Kidney (tissue), 14 donors: ENCODE results near the gene GRID1. TPM values are rescaled to one million over a fixed set of nuclear protein-coding genes. Genes with fewer than 3 reads are reported as not detected.

Source experiments
- DNase-seq, 5 donors: peaks; one replicate each; pipeline ENCODE4 v3.0.0-alpha.2; 2013 to 2020
- FAIRE-seq: peaks from 2 replicates; lab custom pipeline; 2012; peaks lifted over from hg19 to GRCh38; lab: Jason Lieb, UNC
- H3K27ac ChIP-seq, 2 donors: one replicate each; pipeline ENCODE4 v1.7.0; 2013; ENCODE audit warnings: low read depth in 2 of 2, low read length in 2 of 2, inconsistent platforms in 1 of 2
- H3K27me3 ChIP-seq: one replicate; pipeline ENCODE4 v1.7.1; 2013; ENCODE audit warnings: low read length, inconsistent platforms; ENCODE audit not compliant: control insufficient read depth, insufficient read depth
- H3K36me3 ChIP-seq, 3 donors: one replicate each; pipeline versions ENCODE4 v1.7.0 to v1.7.1; 2013; ENCODE audit warnings: low read length in 3 of 3, control low read depth in 1 of 3, inconsistent platforms in 1 of 3; ENCODE audit not compliant: insufficient read depth in 3 of 3, control insufficient read depth in 2 of 3
- H3K4me1 ChIP-seq, 3 donors: one replicate each; pipeline versions ENCODE4 v1.7.0 to v1.7.1; 2013; ENCODE audit warnings: low read length in 3 of 3, inconsistent platforms in 1 of 3, low read depth in 1 of 3; ENCODE audit not compliant: control insufficient read depth in 2 of 3, insufficient read depth in 2 of 3
- H3K4me3 ChIP-seq, 3 donors: one replicate each; pipeline versions ENCODE4 v1.7.0 to v1.8.1; 2013; ENCODE audit warnings: low read length in 3 of 3, control low read depth in 1 of 3, inconsistent platforms in 1 of 3
- H3K9ac ChIP-seq, 3 donors: one replicate each; pipeline versions ENCODE4 v1.7.0 to v1.7.1; 2013; ENCODE audit warnings: low read length in 3 of 3, control low read depth in 1 of 3, inconsistent platforms in 1 of 3
- H3K9me3 ChIP-seq, 3 donors: one replicate each; pipeline versions ENCODE4 v1.7.0 to v1.7.1; 2013; ENCODE audit warnings: low read length in 3 of 3, control low read depth in 1 of 3, inconsistent platforms in 1 of 3; ENCODE audit not compliant: control insufficient read depth in 2 of 3, insufficient read depth in 1 of 3
- CTCF ChIP-seq: IDR thresholded peaks from 3 replicates; pipeline ENCODE4 v1.5.1; 2012; ENCODE audit warnings: mild to moderate bottlenecking, moderate library complexity, borderline replicate concordance; ENCODE audit not compliant: insufficient read depth; ENCODE audit errors: extremely low read depth
- intact Hi-C: fragments of 100-400 bp; cut with DNase I; formaldehyde crosslinking; loops from one replicate; pipeline ENCODE4 v1.11.1; 2022
- polyA plus RNA-seq: library from polyadenylated mRNA; stranded (reverse); fragments of 350-450 nt; fragmentation: Illumina TruSeq; extraction: RNeasy Lipid Tissue Mini Kit (QIAGEN cat#74804); gene quantifications from one replicate; pipeline ENCODE4 v1.2.3, GENCODE V29; 2014; ENCODE audit warnings: low read depth, low replicate concordance; ENCODE audit not compliant: insufficient read depth
- total RNA-seq: library from RNA; stranded (reverse); fragmentation: NEBNext Ultra II Directional; extraction: Animal tissue kit (Norgen Biotek cat#: 25700); gene quantifications from one replicate; pipeline ENCODE4 v1.2.1, GENCODE V29; 2021
- donor health status: control.
- donor health status: control.
- donor health status: control.
- donor health status: control.
- donor health status: control.
- donor health status: DM: yes; HTN: yes; CAD: no.
- donor health status: Normal renal cell carcinoma (clear cell type).

Gene GRID1
- total and polyA plus RNA-seq, 2 donors from 2014 or later, result 0.37 to 1.4 TPM

GRCh38 chr10:86325158-86325557, 41.4 kb downstream of the GRID1 start:
- FAIRE-seq, result no peak
- no peaks in the 10 kb centered on the region for H3K36me3 ChIP-seq
- no peak overlapping the region for H3K4me3 ChIP-seq
- DNase-seq, result no peak
- H3K27ac ChIP-seq, result no peak overlapping the region
- no peaks in the 10 kb centered on the region for H3K27me3 ChIP-seq
- H3K9ac ChIP-seq, result no peak overlapping the region
- no peaks in the 10 kb centered on the region for H3K9me3 ChIP-seq
- TF ChIP-seq CTCF, result no peak
- H3K4me1 ChIP-seq, result no peaks in the 10 kb centered on the region
- intact Hi-C loops, result no loop called here

GRCh38 chr10:86321568-86321967, 45.0 kb downstream of the GRID1 start:
- FAIRE-seq (no peak), DNase-seq (no peak)
- intact Hi-C loops, result no loop called here
- Histone ChIP-seq H3K27me3 (no peaks in the 10 kb centered on the region), H3K9ac (no peak overlapping the region), H3K36me3 (no peaks in the 10 kb centered on the region), H3K9me3 (no peaks in the 10 kb centered on the region), H3K4me1 (no peaks in the 10 kb centered on the region), H3K27ac (no peak overlapping the region), H3K4me3 (no peak overlapping the region)
- no peak for TF ChIP-seq CTCF

GRCh38 chr10:86319676-86320075, 46.9 kb downstream of the GRID1 start:
- FAIRE-seq (no peak), DNase-seq (peak in 1 of 5 donors; percentile 21)
- Histone ChIP-seq H3K27me3 (no peaks in the 10 kb centered on the region), H3K9me3 (no peaks in the 10 kb centered on the region), H3K27ac (no peak overlapping the region), H3K4me1 (no peaks in the 10 kb centered on the region), H3K9ac (no peak overlapping the region), H3K4me3 (no peak overlapping the region), H3K36me3 (no peaks in the 10 kb centered on the region)
- no peak for TF ChIP-seq CTCF
- intact Hi-C loops, result no loop called here

- H3K27ac ChIP-seq, result no peak overlapping the region
- H3K36me3 ChIP-seq, result no peaks in the 10 kb centered on the region
- H3K4me3 ChIP-seq, result no peak overlapping the region
- no peaks in the 10 kb centered on the region for H3K4me1 ChIP-seq
- no peaks in the 10 kb centered on the region for H3K27me3 ChIP-seq
- intact Hi-C loops, result no loop called here
- DNase-seq (no peak), FAIRE-seq (no peak)
- TF ChIP-seq CTCF, result no peak
- no peak overlapping the region for H3K9ac ChIP-seq
- H3K9me3 ChIP-seq, result no peaks in the 10 kb centered on the region
These were observed 48.5 kb downstream of the GRID1 start for GRCh38 chr10:86317949-86318725.
